IMR-90 (cell line): ENCODE results near the gene SLC9A9. TPM values are rescaled to one million over a fixed set of nuclear protein-coding genes. Genes with fewer than 3 reads are reported as not detected.

Source experiments
- ATAC-seq: fragments of 200-7000 bp; cut with Tn5 transposase; 2 replicates; pipeline ENCODE4 v1.9.1; 2020; ENCODE audit warnings: low read depth, mild to moderate bottlenecking, moderate library complexity
- BruUV-seq: library from RNA; stranded (reverse); fragments of 400-500 nt; replicated peaks from 2 replicates; lab custom pipeline; 2021; lab: Mats Ljungman, UMichigan
- CTCF ChIA-PET: fragments of 300-600 bp; formaldehyde crosslinking; extraction: SDS; loops from one replicate; lab custom pipeline; 2021; ENCODE audit warnings: antibody characterized with exemption; lab: Yijun Ruan, JAX
- POLR2A ChIA-PET: fragments of 300-600 bp; sonication (Branson Sonifier 250); formaldehyde crosslinking; loops from one replicate; lab custom pipeline; 2022; ENCODE audit warnings: antibody characterized with exemption; ENCODE audit not compliant: unreplicated experiment; lab: Charles Lee
- DNase-seq: peaks from one replicate; pipeline ENCODE4 v3.0.0; 2013
- H2AFZ ChIP-seq: replicated peaks from 2 replicates; pipeline ENCODE3; 2013; ENCODE audit warnings: low read length, mild to moderate bottlenecking; ENCODE audit not compliant: poor library complexity
- H2AK5ac ChIP-seq: 2 replicates; pipeline ENCODE4 v1.6.1; 2013; ENCODE audit warnings: low read depth, low read length, inconsistent platforms
- H2AK9ac ChIP-seq: replicated peaks from 2 replicates; pipeline ENCODE3; 2013; ENCODE audit warnings: mild to moderate bottlenecking, low read depth, low read length, moderate library complexity; ENCODE audit not compliant: poor library complexity
- H2BK120ac ChIP-seq: 2 replicates; pipeline ENCODE4 v1.6.1; 2013; ENCODE audit warnings: low read depth, low read length, inconsistent platforms
- H2BK15ac ChIP-seq: 3 replicates; pipeline ENCODE4 v1.6.1; 2013; ENCODE audit warnings: low read depth, low read length, inconsistent platforms
- H2BK20ac ChIP-seq: 2 replicates; pipeline ENCODE4 v1.6.1; 2013; ENCODE audit warnings: low read depth, mild to moderate bottlenecking, inconsistent platforms, low read length, moderate library complexity
- H2BK5ac ChIP-seq: 2 replicates; pipeline ENCODE4 v1.6.1; 2013; ENCODE audit warnings: mild to moderate bottlenecking, low read depth, low read length, inconsistent platforms; ENCODE audit not compliant: poor library complexity, severe bottlenecking
- H3K14ac ChIP-seq: replicated peaks from 2 replicates; pipeline ENCODE4 v1.6.1; 2013; ENCODE audit warnings: low read depth, low read length, inconsistent platforms
- H3K18ac ChIP-seq: 2 replicates; pipeline ENCODE4 v1.6.1; 2013; ENCODE audit warnings: low read depth, low read length, control low read depth
- H3K23ac ChIP-seq: 2 replicates; pipeline ENCODE4 v1.6.1; 2013; ENCODE audit warnings: low read depth, low read length, inconsistent platforms
- H3K27ac ChIP-seq: 2 replicates; pipeline ENCODE4 v1.5.1; 2013; ENCODE audit warnings: mild to moderate bottlenecking, control low read depth, low read length; ENCODE audit not compliant: insufficient read depth
- H3K27me3 ChIP-seq: 2 replicates; pipeline ENCODE4 v1.6.1; 2013; ENCODE audit warnings: low read length; ENCODE audit not compliant: control insufficient read depth, insufficient read depth
- H3K36me3 ChIP-seq: 2 replicates; pipeline ENCODE4 v1.6.1; 2013; ENCODE audit warnings: low read length, mixed read lengths; ENCODE audit not compliant: control insufficient read depth, insufficient read depth
- H3K4ac ChIP-seq: 2 replicates; pipeline ENCODE4 v1.6.1; 2013; ENCODE audit warnings: low read depth, low read length, inconsistent platforms
- H3K4me1 ChIP-seq: 2 replicates; pipeline ENCODE4 v1.6.1; 2013; ENCODE audit warnings: low read length, mixed read lengths; ENCODE audit not compliant: control insufficient read depth, insufficient read depth
- H3K4me2 ChIP-seq: 2 replicates; pipeline ENCODE4 v1.6.1; 2013; ENCODE audit warnings: low read depth, mild to moderate bottlenecking, control low read depth, low read length, moderate library complexity
- H3K4me3 ChIP-seq: 2 replicates; pipeline ENCODE4 v1.5.1; 2013; ENCODE audit warnings: low read depth, mild to moderate bottlenecking, control low read depth, low read length, moderate library complexity; ENCODE audit not compliant: insufficient read depth
- H3K56ac ChIP-seq: 2 replicates; pipeline ENCODE4 v1.6.1; 2013; ENCODE audit warnings: low read length, inconsistent platforms; ENCODE audit not compliant: insufficient read depth; ENCODE audit errors: extremely low read depth
- H3K79me1 ChIP-seq, 2 experiments: 2 replicates each; pipeline ENCODE4 v1.6.1; 2013; ENCODE audit warnings: low read length in 2 of 2, inconsistent platforms in 1 of 2, low read depth in 1 of 2
- H3K9ac ChIP-seq: 2 replicates; pipeline ENCODE4 v1.6.1; 2013; ENCODE audit warnings: low read depth, low read length, control low read depth
- H3K9me1 ChIP-seq: 2 replicates; pipeline ENCODE4 v1.6.1; 2013; ENCODE audit warnings: low read length, inconsistent platforms; ENCODE audit not compliant: insufficient read depth
- H3K9me3 ChIP-seq: 2 replicates; pipeline ENCODE4 v1.6.1; 2013; ENCODE audit warnings: low read length; ENCODE audit not compliant: control insufficient read depth, insufficient read depth
- H4K20me1 ChIP-seq: 2 replicates; pipeline ENCODE4 v1.6.1; 2013; ENCODE audit warnings: low read length, inconsistent platforms; ENCODE audit not compliant: insufficient read depth
- H4K5ac ChIP-seq: 2 replicates; pipeline ENCODE4 v1.6.1; 2013; ENCODE audit warnings: mild to moderate bottlenecking, low read depth, low read length, control low read depth
- H4K8ac ChIP-seq, 2 experiments: 2 replicates each; pipeline ENCODE4 v1.6.1; 2013; ENCODE audit warnings: low read depth in 2 of 2, low read length in 2 of 2, control low read depth in 1 of 2, inconsistent platforms in 1 of 2
- H4K91ac ChIP-seq: 2 replicates; pipeline ENCODE4 v1.6.1; 2013; ENCODE audit warnings: low read depth, low read length, inconsistent platforms; ENCODE audit not compliant: insufficient read depth
- BHLHE40 ChIP-seq: fragments of 150-350 bp; IDR thresholded peaks from 2 replicates; pipeline ENCODE4 v1.6.1; 2016; ENCODE audit warnings: mild to moderate bottlenecking, low read depth, low read length
- CTCF ChIP-seq: conservative IDR thresholded peaks from 2 replicates; pipeline ENCODE4 v1.5.1; 2012; ENCODE audit warnings: mild to moderate bottlenecking, low read depth, low read length, improper control_type of control experiment
- FOS ChIP-seq: fragments of 150-350 bp; IDR thresholded peaks from 2 replicates; pipeline ENCODE4 v1.6.1; 2016; ENCODE audit warnings: low read depth, low read length
- WGBS, 2 experiments: methylation state at CpG; one replicate each; pipeline versions ENCODE4 v1.1.5 to v1.1.7; 2013; ENCODE audit warnings: missing lambda C conversion rate in 2 of 2; ENCODE audit not compliant: insufficient read length in 1 of 2; ENCODE audit errors: extremely low coverage in 2 of 2; 5-methylcytosine and 5-hydroxymethylcytosine counted together
- dilution Hi-C: fragments of 300-500 bp; cut with HindIII; formaldehyde crosslinking; loops from one replicate; pipeline ENCODE4 v1.14.3; 2018; ENCODE audit warnings: low sequenced_read_pairs; ENCODE audit not compliant: unreplicated experiment
- in situ Hi-C: fragments of 300-500 bp; cut with MboI; formaldehyde crosslinking; loops from 3 replicates; pipeline ENCODE4 v1.14.3; 2019; ENCODE audit warnings: low sequenced_read_pairs, inconsistent platforms, mixed read lengths
- intact Hi-C: fragments of 100-400 bp; cut with micrococcal nuclease; formaldehyde crosslinking; loops from 2 replicates; pipeline ENCODE4 v1.10.0; 2022
- polyA plus RNA-seq, 3 experiments: library from polyadenylated mRNA; depleted of rRNA; stranded (reverse); fragments of >200 nt; gene quantifications; 2 replicates each; pipeline ENCODE4 v1.2.3, GENCODE V29; 2012; ENCODE audit warnings: low replicate concordance in 1 of 3
- total RNA-seq: library from RNA; depleted of rRNA; stranded (reverse); fragments of >200 nt; gene quantifications from 2 replicates; pipeline ENCODE4 v1.2.3, GENCODE V29; 2012

Gene SLC9A9
- total and polyA plus RNA-seq, 2 of the 4 experiments (the other 2 are of a cell fraction), result 1.4 to 2.3 TPM

- Histone ChIP-seq H4K91ac (no peak overlapping the region), H3K36me3 (no peaks in the 10 kb centered on the region), H3K18ac (no peak overlapping the region), H3K4me2 (no peak overlapping the region), H3K4me3 (no peak overlapping the region), H2AFZ (no peak overlapping the region), H3K9me1 (no peaks in the 10 kb centered on the region), H3K56ac (no peak overlapping the region), H3K9me3 (no peaks in the 10 kb centered on the region), H3K23ac (no peak overlapping the region), H2AK9ac (no peak overlapping the region), H3K79me1 (no peaks in the 10 kb centered on the region), H2AK5ac (no peak overlapping the region), H2BK15ac (no peak overlapping the region), H3K4me1 (no peaks in the 10 kb centered on the region), H2BK20ac (no peak overlapping the region), H3K27ac (no peak overlapping the region), H3K27me3 (peaks cover 4% of the 10 kb centered on the region), H3K14ac (no peak overlapping the region), H2BK5ac (no peak overlapping the region), H3K4ac (no peak overlapping the region), H4K5ac (no peak overlapping the region), H4K20me1 (no peaks in the 10 kb centered on the region), H2BK120ac (no peak overlapping the region), H4K8ac (no peak overlapping the region), H3K9ac (no peak overlapping the region)
- ATAC-seq, result no peak
- intact Hi-C loops, result loop anchor here (1.0 to 5.0 kb wide), 3 partner anchors 55 to 1871 kb away; no protein-coding TSS in a partner anchor
- in situ Hi-C loops, result no loop called here
- CTCF ChIA-PET, result interaction anchor here (0.6 to 1.2 kb wide), 2 partner anchors 11 to 781 kb away, joined by 4 read pairs; no protein-coding TSS in a partner anchor
- no TSS peak for BruUV-seq
- DNase-seq, result no peak
- dilution Hi-C loops, result no loop called here
- WGBS, 2 experiments, result no CpG with 5 or more reads among the region's 4 CpGs
- TF ChIP-seq BHLHE40, result no peak
- no peak for TF ChIP-seq FOS
- no peak for TF ChIP-seq CTCF
- POLR2A ChIA-PET, result no interaction called here
Observed at GRCh38 chr3:143896486-143896885, 48.2 kb upstream of the SLC9A9 start.
